WERI-Rb-1 (cell line): ENCODE results near the gene IFT20.
"Not testable (repeated sequence)": the region's sequence is repeated elsewhere in the genome, so short reads cannot be mapped to it uniquely, and the experiment has no call there.

Experiments used
- DNase-seq: peaks from one replicate; pipeline ENCODE4 v3.0.0-alpha.2; 2020
- H3K27ac ChIP-seq: fragments of 250-450 bp; sonication (Bioruptor Pico); 2 replicates; pipeline ENCODE4 v1.5.1; 2020; ENCODE audit warnings: mild to moderate bottlenecking, moderate library complexity
- H3K27me3 ChIP-seq: fragments of 250-450 bp; sonication (Bioruptor Pico); 2 replicates; pipeline ENCODE4 v1.5.1; 2021; ENCODE audit warnings: mild to moderate bottlenecking, low read depth, moderate library complexity; ENCODE audit not compliant: insufficient read depth, severe bottlenecking
- H3K36me3 ChIP-seq: fragments of 250-450 bp; sonication (Bioruptor Pico); 2 replicates; pipeline ENCODE4 v1.5.1; 2020; ENCODE audit warnings: mild to moderate bottlenecking, moderate library complexity
- H3K4me3 ChIP-seq: 2 replicates; pipeline ENCODE4 v1.5.1; 2011; ENCODE audit warnings: low read depth, mild to moderate bottlenecking, control low read depth, low read length
- H3K9me3 ChIP-seq: fragments of 250-450 bp; sonication (Bioruptor Pico); 2 replicates; pipeline ENCODE4 v1.5.1; 2021; ENCODE audit warnings: mild to moderate bottlenecking, moderate library complexity; ENCODE audit not compliant: severe bottlenecking
- TF ChIP-seq, protein P1 (sequence below): IDR thresholded peaks from 2 replicates; pipeline ENCODE4 v1.5.1; 2011; ENCODE audit warnings: low read depth, mild to moderate bottlenecking, control low read depth, inconsistent platforms, low read length

Gene IFT20

DNA sequence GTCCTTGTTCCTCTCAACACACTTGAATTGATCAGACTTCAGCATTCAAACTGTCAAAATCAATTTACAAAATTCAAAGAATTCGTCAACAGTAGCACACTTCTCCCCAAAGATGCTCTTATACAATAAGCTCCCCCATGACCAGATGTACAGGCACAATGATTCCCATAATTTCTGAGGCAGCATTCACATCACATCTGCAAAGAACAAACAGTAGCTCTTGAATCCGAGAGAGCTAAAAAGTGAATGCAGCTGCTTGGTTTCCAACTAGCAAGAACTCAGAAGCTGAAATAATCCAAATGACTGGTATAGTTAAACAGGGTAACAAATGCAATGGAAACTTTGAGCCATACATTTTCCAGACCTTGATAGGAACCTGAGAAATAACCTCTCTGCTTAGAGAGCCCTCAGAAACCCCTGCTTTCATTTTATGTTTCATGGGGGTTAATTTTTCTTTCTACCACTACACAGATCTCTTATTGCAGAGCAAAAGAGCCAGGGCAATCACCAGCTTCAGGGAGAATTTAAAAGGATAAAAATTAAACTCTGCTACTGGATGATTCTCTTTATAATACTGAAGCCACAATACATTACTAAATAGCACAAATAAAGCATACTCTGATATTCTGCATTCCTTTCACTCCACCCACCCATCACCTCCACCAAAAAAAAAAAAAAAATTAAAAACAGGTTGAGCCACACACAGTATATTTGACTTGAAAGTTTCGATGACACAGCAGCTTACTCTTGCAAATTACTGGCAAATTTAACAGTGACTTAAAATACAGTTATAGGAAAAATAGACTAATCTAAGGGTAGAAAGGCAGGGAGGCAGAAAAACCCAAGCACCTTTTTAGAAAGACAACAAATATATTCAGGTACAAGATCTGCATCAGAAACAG, 39.3 kb downstream of the IFT20 start:
- Histone ChIP-seq H3K27me3 (no peaks in the 10 kb centered on the region), H3K9me3 (no peaks in the 10 kb centered on the region), H3K36me3 (no peaks in the 10 kb centered on the region), H3K27ac (no peak overlapping the region), H3K4me3 (no peak overlapping the region)
- DNase-seq, result no peak
- TF ChIP-seq, protein P1, sequence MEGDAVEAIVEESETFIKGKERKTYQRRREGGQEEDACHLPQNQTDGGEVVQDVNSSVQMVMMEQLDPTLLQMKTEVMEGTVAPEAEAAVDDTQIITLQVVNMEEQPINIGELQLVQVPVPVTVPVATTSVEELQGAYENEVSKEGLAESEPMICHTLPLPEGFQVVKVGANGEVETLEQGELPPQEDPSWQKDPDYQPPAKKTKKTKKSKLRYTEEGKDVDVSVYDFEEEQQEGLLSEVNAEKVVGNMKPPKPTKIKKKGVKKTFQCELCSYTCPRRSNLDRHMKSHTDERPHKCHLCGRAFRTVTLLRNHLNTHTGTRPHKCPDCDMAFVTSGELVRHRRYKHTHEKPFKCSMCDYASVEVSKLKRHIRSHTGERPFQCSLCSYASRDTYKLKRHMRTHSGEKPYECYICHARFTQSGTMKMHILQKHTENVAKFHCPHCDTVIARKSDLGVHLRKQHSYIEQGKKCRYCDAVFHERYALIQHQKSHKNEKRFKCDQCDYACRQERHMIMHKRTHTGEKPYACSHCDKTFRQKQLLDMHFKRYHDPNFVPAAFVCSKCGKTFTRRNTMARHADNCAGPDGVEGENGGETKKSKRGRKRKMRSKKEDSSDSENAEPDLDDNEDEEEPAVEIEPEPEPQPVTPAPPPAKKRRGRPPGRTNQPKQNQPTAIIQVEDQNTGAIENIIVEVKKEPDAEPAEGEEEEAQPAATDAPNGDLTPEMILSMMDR, result no peak

DNA sequence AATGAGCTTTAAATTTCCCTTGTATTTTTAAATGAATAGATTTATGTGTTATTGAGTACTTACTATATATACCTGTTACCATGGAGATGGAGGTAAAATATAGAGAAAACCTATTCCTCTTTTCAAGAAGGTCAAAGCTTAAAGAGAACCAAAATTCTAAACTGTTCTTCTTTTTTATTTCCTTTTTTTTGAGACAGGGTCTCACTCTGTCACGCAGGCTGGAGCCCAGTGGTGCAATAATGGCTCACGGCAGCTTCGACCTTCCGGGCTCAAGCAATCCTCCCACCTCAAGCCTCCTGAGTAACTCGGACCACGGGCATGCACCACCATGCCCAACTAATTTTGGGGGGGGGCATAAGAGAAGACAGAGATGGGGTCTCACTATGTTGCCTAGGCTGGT, 41.3 kb downstream of the IFT20 start:
- DNase-seq, result no peak
- TF ChIP-seq, protein P1, result no peak
- H3K27ac ChIP-seq, result no peak overlapping the region

GRCh38 chr17:28292878-28293277, 42.4 kb downstream of the IFT20 start:
- not testable (repeated sequence) for H3K27ac ChIP-seq, DNase-seq, H3K27me3 ChIP-seq, H3K9me3 ChIP-seq, H3K4me3 ChIP-seq, H3K36me3 ChIP-seq

More for the DNA sequence above, 41.3 kb downstream of the IFT20 start:
- Histone ChIP-seq H3K27me3 (no peaks in the 10 kb centered on the region), H3K9me3 (no peaks in the 10 kb centered on the region), H3K4me3 (no peak overlapping the region), H3K36me3 (no peaks in the 10 kb centered on the region)

GRCh38 chr17:28291780-28292330, 43.4 kb downstream of the IFT20 start:
- no peaks in the 10 kb centered on the region for H3K36me3 ChIP-seq
- TF ChIP-seq, protein P1, result no peak
- H3K27me3 ChIP-seq, result no peaks in the 10 kb centered on the region
- no peaks in the 10 kb centered on the region for H3K9me3 ChIP-seq
- no peak for DNase-seq
- H3K27ac ChIP-seq, result no peak overlapping the region
- H3K4me3 ChIP-seq, result no peak overlapping the region

- DNase-seq, result no peak
- H3K4me3 ChIP-seq, result no peak overlapping the region
- no peaks in the 10 kb centered on the region for H3K36me3 ChIP-seq
- no peaks in the 10 kb centered on the region for H3K9me3 ChIP-seq
- H3K27ac ChIP-seq, result no peak overlapping the region
- H3K27me3 ChIP-seq, result no peaks in the 10 kb centered on the region
- TF ChIP-seq, protein P1, result no peak
These were observed 44.6 kb downstream of the IFT20 start for GRCh38 chr17:28290703-28291102.

GRCh38 chr17:28285965-28286364, 49.3 kb downstream of the IFT20 start:
- Histone ChIP-seq H3K4me3 (no peak overlapping the region), H3K9me3 (no peaks in the 10 kb centered on the region), H3K36me3 (no peaks in the 10 kb centered on the region), H3K27me3 (no peaks in the 10 kb centered on the region), H3K27ac (no peak overlapping the region)
- TF ChIP-seq, protein P1, result no peak
- DNase-seq, result no peak
